ENCODE results near the gene CDH23.

DNA sequence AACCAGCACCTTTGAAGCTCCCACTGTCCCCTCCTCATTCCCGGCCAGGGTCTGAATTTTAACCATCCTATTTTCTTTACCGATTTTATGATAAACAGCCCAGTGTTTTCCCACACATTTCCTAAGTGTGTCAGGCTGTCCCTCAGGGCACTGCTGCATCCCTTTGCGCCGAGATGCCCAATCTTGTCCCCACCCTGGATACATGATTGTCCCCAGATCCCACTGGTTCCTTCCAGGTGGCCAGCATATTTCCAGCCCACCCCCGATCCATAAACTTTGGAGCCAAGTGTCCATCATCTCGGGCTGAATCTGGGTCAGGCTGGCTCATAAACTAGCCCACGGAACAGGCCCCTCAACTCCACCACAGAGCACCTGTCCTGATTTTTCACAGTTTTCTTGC lies 137.2 kb downstream of the CDH23 start:
- TF ChIP-seq POLR2A (IDR thresholded peaks at IDR 0.05) = no peak
- TF ChIP-seq, protein P1, sequence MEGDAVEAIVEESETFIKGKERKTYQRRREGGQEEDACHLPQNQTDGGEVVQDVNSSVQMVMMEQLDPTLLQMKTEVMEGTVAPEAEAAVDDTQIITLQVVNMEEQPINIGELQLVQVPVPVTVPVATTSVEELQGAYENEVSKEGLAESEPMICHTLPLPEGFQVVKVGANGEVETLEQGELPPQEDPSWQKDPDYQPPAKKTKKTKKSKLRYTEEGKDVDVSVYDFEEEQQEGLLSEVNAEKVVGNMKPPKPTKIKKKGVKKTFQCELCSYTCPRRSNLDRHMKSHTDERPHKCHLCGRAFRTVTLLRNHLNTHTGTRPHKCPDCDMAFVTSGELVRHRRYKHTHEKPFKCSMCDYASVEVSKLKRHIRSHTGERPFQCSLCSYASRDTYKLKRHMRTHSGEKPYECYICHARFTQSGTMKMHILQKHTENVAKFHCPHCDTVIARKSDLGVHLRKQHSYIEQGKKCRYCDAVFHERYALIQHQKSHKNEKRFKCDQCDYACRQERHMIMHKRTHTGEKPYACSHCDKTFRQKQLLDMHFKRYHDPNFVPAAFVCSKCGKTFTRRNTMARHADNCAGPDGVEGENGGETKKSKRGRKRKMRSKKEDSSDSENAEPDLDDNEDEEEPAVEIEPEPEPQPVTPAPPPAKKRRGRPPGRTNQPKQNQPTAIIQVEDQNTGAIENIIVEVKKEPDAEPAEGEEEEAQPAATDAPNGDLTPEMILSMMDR (IDR thresholded peaks at IDR 0.05) = no peak
- no peak for TF ChIP-seq EP300 (IDR thresholded peaks at IDR 0.05)

Data from suprapubic skin (tissue), 3 donors.